HG02973 (cell line): ENCODE measurements around the gene GFOD1.
"Not testable (repeated sequence)": the region's sequence is repeated elsewhere in the genome, so short reads cannot be mapped to it uniquely, and the experiment has no call there.

Experiments used
- ATAC-seq: cut with Tn5 transposase; IDR thresholded peaks from one replicate; pipeline ENCODE4 v1.9.1; 2021; ENCODE audit warnings: moderate library complexity; ENCODE audit not compliant: unreplicated experiment

GFOD1 gene

DNA sequence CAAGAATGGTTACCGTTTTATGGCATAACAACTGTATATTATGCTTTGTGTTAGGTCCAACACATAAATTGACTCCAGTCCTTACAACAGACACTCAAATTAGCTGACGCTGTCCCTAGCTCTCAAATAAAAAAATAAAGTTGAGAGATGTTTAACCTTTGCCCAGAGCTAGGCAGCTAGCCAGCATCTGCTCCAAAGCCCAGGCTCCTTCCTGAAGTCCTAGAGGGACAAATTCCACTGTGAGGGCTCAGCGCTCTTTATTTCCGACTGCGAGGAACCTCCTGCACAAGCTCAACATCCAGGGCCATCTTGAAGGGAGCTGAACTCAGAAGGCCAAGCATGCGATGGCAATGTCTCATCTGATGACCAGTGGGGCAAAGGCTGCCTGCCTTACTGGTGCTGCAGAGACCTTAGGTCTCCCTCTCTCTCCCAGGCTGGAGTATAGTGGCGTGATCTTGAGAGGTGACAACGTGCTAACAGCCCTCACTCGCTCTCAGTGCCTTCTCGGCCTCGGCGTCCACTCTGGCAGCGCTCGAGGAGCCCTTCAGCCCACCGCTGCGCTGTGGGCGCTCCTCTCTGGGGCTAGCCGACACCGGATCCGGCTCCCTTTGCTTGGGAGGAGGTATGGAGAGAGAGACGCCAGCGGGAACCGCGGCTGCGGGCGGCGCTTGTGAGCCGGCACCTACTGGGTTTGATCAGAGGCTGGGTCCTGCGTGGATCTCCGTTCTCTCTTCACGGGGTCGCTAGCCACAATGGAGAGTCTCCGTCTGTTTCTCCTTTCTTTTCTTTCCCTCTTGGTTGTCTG is 24.7 kb upstream of the GFOD1 start:
- no peak for ATAC-seq

DNA sequence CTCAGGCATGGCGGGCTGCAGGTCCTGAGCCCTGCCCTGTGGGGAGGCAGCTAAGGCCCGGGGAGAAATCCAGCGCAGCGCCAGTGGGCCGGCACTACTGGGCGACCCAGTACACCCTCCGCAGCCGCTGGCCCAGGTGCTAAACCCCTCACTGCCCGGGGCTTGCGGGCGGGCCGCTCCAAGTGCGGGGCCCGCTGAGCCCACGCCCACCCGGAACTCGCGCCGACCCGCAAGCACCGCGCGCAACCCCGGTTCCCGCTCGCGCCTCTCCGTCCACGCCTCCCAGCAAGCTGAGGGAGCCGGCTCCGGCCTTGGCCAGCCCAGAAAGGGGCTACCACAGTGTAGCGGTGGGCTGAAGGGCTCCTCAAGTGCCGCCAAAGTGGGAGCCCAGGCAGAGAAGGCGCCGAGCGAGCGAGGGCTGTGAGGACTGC is 23.8 kb upstream of the GFOD1 start:
- ATAC-seq, result not testable (repeated sequence)

DNA sequence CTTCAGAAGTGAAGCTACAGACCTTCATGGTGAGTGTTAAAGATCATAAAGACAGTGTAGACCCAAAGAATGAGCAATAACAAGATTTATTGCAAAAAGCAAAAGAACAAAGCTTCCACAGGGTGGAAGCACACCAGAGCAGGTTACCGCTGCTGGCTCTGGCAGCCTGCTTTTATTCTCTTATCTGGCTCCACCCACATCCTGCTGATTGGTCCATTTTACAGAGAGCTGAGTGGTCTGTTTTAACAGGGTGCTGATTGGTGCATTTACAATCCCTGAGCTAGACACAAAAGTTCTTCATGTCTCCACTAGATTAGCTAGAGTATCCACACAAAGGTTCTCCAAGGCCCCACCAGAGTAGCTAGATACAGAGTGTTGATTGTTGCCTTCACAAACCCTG is 23.0 kb upstream of the GFOD1 start:
- not testable (repeated sequence) for ATAC-seq

- ATAC-seq, result no peak
Measured at GRCh38 chr6:13508711-13509705, 21.6 kb upstream of the GFOD1 start.

DNA sequence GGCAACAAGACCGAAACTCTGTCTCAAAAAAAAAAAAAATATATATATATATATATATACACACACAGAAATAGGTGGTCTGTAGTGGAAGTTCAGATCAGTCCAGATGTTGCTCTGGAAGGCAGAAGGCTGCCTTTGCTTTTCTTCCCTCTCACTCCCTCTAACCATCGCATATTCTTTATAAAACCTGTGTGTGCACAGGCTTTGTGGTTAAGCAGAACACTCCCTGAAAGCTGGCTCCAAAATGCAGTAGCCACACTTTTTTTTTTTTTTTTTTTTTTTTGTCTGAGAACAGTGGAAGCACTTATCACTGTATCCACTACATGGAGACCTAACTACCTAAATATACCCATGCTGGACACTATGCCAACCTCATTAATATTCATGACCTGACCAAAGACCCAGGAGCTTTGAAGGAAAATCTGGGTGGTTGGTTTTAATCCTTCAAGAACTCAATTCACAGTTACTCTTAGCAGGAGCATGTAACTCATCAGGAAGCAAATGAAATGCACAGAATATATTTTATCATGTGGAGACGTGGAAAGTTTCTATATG is 20.0 kb upstream of the GFOD1 start:
- no peak for ATAC-seq

DNA sequence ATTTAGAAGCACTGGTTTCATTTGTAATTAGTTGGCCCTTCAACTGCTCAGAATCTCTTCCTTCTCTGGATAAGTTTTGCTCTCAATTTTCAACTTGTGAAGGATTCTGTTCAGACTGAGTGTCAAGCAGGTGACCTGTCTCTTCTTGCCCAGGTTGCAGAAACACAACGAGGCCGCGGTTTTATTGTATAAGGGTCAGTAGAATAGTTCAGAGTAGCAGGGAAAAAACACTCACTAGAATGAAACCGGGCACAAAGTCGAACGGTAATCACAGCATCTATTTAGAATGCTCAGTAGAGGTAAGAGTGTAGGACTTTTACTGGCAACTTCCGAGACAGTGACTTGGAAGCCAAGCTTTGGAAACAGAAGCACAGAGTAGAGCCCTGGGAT is 17.9 kb upstream of the GFOD1 start:
- ATAC-seq, result no peak

GRCh38 chr6:13504611-13505344 is 17.4 kb upstream of the GFOD1 start:
- no peak for ATAC-seq

GRCh38 chr6:13500915-13501314 is 13.5 kb upstream of the GFOD1 start:
- no peak for ATAC-seq

- no peak for ATAC-seq
Measured at GRCh38 chr6:13500264-13500663, 12.9 kb upstream of the GFOD1 start.

- no peak for ATAC-seq
Measured at GRCh38 chr6:13496513-13497190, 9.3 kb upstream of the GFOD1 start.

GRCh38 chr6:13495818-13496217 is 8.4 kb upstream of the GFOD1 start:
- ATAC-seq, result no peak

GRCh38 chr6:13495112-13495776 is 7.8 kb upstream of the GFOD1 start:
- no peak for ATAC-seq

- no peak for ATAC-seq
Measured at GRCh38 chr6:13494137-13494536, 6.7 kb upstream of the GFOD1 start.

- no peak for ATAC-seq
Measured at GRCh38 chr6:13493147-13493546, 5.7 kb upstream of the GFOD1 start.

- no peak for ATAC-seq
Measured at GRCh38 chr6:13492357-13492756, 5.0 kb upstream of the GFOD1 start.

GRCh38 chr6:13491538-13491937 is 4.1 kb upstream of the GFOD1 start:
- no peak for ATAC-seq

DNA sequence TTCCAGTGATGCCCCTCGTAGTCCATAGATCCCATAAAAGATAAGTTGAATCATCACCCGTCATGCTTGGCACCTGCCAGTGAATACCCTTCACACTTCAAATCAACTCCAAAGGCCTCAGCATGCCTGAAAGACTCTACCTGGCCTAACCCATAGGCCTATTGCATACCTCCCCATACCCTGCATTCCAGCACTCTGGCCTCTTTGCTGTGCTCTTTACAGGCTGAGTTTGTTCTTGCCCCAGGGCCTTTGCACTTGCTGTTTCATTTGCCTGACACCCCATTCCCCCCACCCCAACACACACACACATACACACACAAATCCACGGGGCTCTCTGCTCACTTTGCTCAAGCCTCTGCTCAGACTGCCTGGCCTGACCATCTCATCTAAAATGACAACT is 3.0 kb upstream of the GFOD1 start:
- ATAC-seq, result no peak

- no peak for ATAC-seq
Measured at GRCh38 chr6:13488896-13489237, 1.5 kb upstream of the GFOD1 start.

- ATAC-seq, result no peak
Measured at GRCh38 chr6:13488015-13488895, 855 bp upstream of the GFOD1 start.
